ENCODE results near the gene CAD. TPM values are rescaled to one million over a fixed set of nuclear protein-coding genes. Genes with fewer than 3 reads are reported as not detected.
A peak's percentile ranks its signal among the peaks of the same experiment; 100 is the strongest.
"Not testable (repeated sequence)": the region's sequence is repeated elsewhere in the genome, so short reads cannot be mapped to it uniquely, and the experiment has no call there.

Gene CAD
- total RNA-seq, 1 donor from 2014 or later, result 38.5 TPM

- TF ChIP-seq, protein P1, sequence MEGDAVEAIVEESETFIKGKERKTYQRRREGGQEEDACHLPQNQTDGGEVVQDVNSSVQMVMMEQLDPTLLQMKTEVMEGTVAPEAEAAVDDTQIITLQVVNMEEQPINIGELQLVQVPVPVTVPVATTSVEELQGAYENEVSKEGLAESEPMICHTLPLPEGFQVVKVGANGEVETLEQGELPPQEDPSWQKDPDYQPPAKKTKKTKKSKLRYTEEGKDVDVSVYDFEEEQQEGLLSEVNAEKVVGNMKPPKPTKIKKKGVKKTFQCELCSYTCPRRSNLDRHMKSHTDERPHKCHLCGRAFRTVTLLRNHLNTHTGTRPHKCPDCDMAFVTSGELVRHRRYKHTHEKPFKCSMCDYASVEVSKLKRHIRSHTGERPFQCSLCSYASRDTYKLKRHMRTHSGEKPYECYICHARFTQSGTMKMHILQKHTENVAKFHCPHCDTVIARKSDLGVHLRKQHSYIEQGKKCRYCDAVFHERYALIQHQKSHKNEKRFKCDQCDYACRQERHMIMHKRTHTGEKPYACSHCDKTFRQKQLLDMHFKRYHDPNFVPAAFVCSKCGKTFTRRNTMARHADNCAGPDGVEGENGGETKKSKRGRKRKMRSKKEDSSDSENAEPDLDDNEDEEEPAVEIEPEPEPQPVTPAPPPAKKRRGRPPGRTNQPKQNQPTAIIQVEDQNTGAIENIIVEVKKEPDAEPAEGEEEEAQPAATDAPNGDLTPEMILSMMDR (IDR thresholded peaks at IDR 0.05; ENCODE audit: partially characterized antibody, unreplicated experiment), result peak; percentile 69
- Mint-ChIP-seq H3K9me3 (ENCODE audit: unreplicated experiment) (no peaks in the 10 kb centered on the region), H3K36me3 (ENCODE audit: unreplicated experiment) (no peaks in the 10 kb centered on the region), H3K4me3 (ENCODE audit: unreplicated experiment) (no peak overlapping the region), H3K27me3 (ENCODE audit: unreplicated experiment) (no peaks in the 10 kb centered on the region), H3K27ac (ENCODE audit: unreplicated experiment) (no peak overlapping the region), H3K4me1 (ENCODE audit: low read depth, unreplicated experiment) (no peaks in the 10 kb centered on the region)
- peak; percentile 62 for DNase-seq
These were observed 25.9 kb upstream of the CAD start for GRCh38 chr2:27191070-27191829.

GRCh38 chr2:27194538-27195354 lies 22.4 kb upstream of the CAD start:
- TF ChIP-seq, protein P1 (IDR thresholded peaks at IDR 0.05; ENCODE audit: partially characterized antibody, unreplicated experiment), result no peak
- no peak overlapping the region for H3K27ac Mint-ChIP-seq (ENCODE audit: unreplicated experiment)
- no peak overlapping the region for H3K4me3 Mint-ChIP-seq (ENCODE audit: unreplicated experiment)
- peaks cover 3% of the 10 kb centered on the region for H3K27me3 Mint-ChIP-seq (ENCODE audit: unreplicated experiment)
- DNase-seq, result no peak
- no peaks in the 10 kb centered on the region for H3K36me3 Mint-ChIP-seq (ENCODE audit: unreplicated experiment)
- H3K9me3 Mint-ChIP-seq (ENCODE audit: unreplicated experiment), result no peaks in the 10 kb centered on the region
- peaks cover 6% of the 10 kb centered on the region for H3K4me1 Mint-ChIP-seq (ENCODE audit: low read depth, unreplicated experiment)

- H3K27me3 Mint-ChIP-seq (ENCODE audit: unreplicated experiment); H3K9me3 Mint-ChIP-seq (ENCODE audit: unreplicated experiment); H3K27ac Mint-ChIP-seq (ENCODE audit: unreplicated experiment); DNase-seq; H3K4me1 Mint-ChIP-seq (ENCODE audit: low read depth, unreplicated experiment); H3K4me3 Mint-ChIP-seq (ENCODE audit: unreplicated experiment); H3K36me3 Mint-ChIP-seq (ENCODE audit: unreplicated experiment): not testable (repeated sequence)
These were observed 21.4 kb upstream of the CAD start for GRCh38 chr2:27195799-27196198.

DNA sequence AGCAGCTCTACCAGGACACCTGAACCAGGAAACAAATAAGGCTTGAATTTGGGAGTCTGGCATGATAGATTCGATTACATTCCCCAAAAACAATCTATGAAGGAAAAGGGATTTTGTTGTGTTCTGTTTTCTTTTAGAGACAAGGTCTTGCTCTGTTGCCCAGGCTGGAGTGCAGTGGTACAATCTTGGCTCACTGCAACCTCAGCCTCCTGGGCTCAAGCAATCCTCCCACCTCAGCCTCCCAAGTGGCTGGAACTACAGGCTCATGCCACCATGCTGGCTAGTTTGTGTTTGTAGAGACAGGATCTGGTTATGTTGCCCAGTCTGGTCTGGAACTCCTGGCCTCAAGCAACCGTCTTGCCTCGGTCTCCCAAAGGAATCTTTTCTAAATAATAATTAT lies 19.1 kb upstream of the CAD start:
- not testable (repeated sequence) for H3K36me3 Mint-ChIP-seq (ENCODE audit: unreplicated experiment); H3K27me3 Mint-ChIP-seq (ENCODE audit: unreplicated experiment); H3K4me1 Mint-ChIP-seq (ENCODE audit: low read depth, unreplicated experiment); H3K4me3 Mint-ChIP-seq (ENCODE audit: unreplicated experiment); H3K9me3 Mint-ChIP-seq (ENCODE audit: unreplicated experiment); DNase-seq; H3K27ac Mint-ChIP-seq (ENCODE audit: unreplicated experiment)

DNA sequence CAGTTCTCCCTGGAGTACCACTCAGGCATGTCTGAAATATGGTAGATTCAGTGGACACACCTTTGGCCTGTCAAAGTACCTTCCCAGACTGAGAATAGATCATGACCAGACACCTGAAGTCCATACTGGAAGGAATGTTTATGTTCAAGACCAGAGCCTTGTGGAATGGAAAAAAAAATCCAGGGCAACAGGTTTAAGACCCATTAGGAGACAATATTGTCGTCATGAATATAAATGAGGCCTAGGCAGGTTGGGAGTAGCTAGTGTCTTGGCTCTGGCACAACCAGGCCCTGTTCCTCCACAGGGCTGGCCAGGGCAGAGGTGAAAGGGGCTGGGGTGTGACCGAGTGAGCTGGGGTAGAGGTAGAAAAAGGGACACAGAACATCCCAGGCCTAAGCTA lies 18.5 kb upstream of the CAD start:
- TF ChIP-seq, protein P1 (IDR thresholded peaks at IDR 0.05; ENCODE audit: partially characterized antibody, unreplicated experiment), result no peak
- H3K27ac Mint-ChIP-seq (ENCODE audit: unreplicated experiment), result no peak overlapping the region

GRCh38 chr2:27199241-27199640 lies 17.9 kb upstream of the CAD start:
- Mint-ChIP-seq H3K4me1 (ENCODE audit: low read depth, unreplicated experiment) (peaks cover 7% of the 10 kb centered on the region), H3K4me3 (ENCODE audit: unreplicated experiment) (peak overlapping the region; percentile 39), H3K27ac (ENCODE audit: unreplicated experiment) (peak overlapping the region; percentile 92), H3K9me3 (ENCODE audit: unreplicated experiment) (peaks cover 3% of the 10 kb centered on the region), H3K27me3 (ENCODE audit: unreplicated experiment) (peaks cover 5% of the 10 kb centered on the region), H3K36me3 (ENCODE audit: unreplicated experiment) (no peaks in the 10 kb centered on the region)
- DNase-seq, result no peak
- TF ChIP-seq, protein P1 (IDR thresholded peaks at IDR 0.05; ENCODE audit: partially characterized antibody, unreplicated experiment), result no peak

More for the DNA sequence above, 18.5 kb upstream of the CAD start:
- no peaks in the 10 kb centered on the region for H3K36me3 Mint-ChIP-seq (ENCODE audit: unreplicated experiment)
- peak overlapping the region; percentile 25 for H3K4me3 Mint-ChIP-seq (ENCODE audit: unreplicated experiment)
- peaks cover 7% of the 10 kb centered on the region for H3K4me1 Mint-ChIP-seq (ENCODE audit: low read depth, unreplicated experiment)
- peaks cover 5% of the 10 kb centered on the region for H3K27me3 Mint-ChIP-seq (ENCODE audit: unreplicated experiment)
- peaks cover 2% of the 10 kb centered on the region for H3K9me3 Mint-ChIP-seq (ENCODE audit: unreplicated experiment)
- DNase-seq, result no peak
